ENCODE data around the gene AGBL1.
"Not testable (repeated sequence)": the region's sequence is repeated elsewhere in the genome, so short reads cannot be mapped to it uniquely, and the experiment has no call there.

The AGBL1 gene

DNA sequence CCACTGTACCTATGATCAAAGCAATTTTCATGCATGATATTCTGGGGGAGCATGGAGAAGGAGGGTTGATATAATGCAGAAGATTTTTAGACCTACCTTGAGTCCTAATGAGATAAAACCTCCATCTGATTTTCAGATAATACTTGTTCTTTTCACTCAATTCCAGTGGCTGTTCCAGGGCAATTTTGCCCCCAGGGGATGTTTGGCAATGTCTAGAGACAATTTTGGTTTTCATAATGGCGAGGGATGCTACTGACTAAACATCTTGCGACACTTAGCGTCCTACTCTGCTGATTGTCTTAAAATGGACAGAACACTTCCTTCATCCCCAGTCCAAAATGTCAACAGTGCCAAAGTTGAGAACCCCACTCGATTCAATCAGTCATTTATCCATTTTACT lies 26.6 kb downstream of the AGBL1 start:
- TF ChIP-seq SPI1 (IDR thresholded peaks at IDR 0.05; ENCODE audit: borderline replicate concordance, low read depth) (no peak), GABPA (IDR thresholded peaks at IDR 0.05; ENCODE audit: low read depth) (no peak)
- TF ChIP-seq, protein P1, sequence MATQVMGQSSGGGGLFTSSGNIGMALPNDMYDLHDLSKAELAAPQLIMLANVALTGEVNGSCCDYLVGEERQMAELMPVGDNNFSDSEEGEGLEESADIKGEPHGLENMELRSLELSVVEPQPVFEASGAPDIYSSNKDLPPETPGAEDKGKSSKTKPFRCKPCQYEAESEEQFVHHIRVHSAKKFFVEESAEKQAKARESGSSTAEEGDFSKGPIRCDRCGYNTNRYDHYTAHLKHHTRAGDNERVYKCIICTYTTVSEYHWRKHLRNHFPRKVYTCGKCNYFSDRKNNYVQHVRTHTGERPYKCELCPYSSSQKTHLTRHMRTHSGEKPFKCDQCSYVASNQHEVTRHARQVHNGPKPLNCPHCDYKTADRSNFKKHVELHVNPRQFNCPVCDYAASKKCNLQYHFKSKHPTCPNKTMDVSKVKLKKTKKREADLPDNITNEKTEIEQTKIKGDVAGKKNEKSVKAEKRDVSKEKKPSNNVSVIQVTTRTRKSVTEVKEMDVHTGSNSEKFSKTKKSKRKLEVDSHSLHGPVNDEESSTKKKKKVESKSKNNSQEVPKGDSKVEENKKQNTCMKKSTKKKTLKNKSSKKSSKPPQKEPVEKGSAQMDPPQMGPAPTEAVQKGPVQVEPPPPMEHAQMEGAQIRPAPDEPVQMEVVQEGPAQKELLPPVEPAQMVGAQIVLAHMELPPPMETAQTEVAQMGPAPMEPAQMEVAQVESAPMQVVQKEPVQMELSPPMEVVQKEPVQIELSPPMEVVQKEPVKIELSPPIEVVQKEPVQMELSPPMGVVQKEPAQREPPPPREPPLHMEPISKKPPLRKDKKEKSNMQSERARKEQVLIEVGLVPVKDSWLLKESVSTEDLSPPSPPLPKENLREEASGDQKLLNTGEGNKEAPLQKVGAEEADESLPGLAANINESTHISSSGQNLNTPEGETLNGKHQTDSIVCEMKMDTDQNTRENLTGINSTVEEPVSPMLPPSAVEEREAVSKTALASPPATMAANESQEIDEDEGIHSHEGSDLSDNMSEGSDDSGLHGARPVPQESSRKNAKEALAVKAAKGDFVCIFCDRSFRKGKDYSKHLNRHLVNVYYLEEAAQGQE (IDR thresholded peaks at IDR 0.05; ENCODE audit: insufficient replicate concordance, low read depth) = no peak
- TF ChIP-seq, protein P2, sequence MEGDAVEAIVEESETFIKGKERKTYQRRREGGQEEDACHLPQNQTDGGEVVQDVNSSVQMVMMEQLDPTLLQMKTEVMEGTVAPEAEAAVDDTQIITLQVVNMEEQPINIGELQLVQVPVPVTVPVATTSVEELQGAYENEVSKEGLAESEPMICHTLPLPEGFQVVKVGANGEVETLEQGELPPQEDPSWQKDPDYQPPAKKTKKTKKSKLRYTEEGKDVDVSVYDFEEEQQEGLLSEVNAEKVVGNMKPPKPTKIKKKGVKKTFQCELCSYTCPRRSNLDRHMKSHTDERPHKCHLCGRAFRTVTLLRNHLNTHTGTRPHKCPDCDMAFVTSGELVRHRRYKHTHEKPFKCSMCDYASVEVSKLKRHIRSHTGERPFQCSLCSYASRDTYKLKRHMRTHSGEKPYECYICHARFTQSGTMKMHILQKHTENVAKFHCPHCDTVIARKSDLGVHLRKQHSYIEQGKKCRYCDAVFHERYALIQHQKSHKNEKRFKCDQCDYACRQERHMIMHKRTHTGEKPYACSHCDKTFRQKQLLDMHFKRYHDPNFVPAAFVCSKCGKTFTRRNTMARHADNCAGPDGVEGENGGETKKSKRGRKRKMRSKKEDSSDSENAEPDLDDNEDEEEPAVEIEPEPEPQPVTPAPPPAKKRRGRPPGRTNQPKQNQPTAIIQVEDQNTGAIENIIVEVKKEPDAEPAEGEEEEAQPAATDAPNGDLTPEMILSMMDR (IDR thresholded peaks at IDR 0.05; ENCODE audit: insufficient read depth, low read length) = no peak
- no peak overlapping the region for H3K4me3 ChIP-seq (replicated peaks; ENCODE audit: insufficient read depth, low read length)
- H3K27ac ChIP-seq (replicated peaks) = no peak overlapping the region
- DNase-seq (ENCODE audit: low read depth in 1 of 2, low spot score in 1 of 2) = no peak
- no peaks in the 10 kb centered on the region for H3K27me3 ChIP-seq (ENCODE audit: insufficient read depth, poor library complexity, severe bottlenecking)

DNA sequence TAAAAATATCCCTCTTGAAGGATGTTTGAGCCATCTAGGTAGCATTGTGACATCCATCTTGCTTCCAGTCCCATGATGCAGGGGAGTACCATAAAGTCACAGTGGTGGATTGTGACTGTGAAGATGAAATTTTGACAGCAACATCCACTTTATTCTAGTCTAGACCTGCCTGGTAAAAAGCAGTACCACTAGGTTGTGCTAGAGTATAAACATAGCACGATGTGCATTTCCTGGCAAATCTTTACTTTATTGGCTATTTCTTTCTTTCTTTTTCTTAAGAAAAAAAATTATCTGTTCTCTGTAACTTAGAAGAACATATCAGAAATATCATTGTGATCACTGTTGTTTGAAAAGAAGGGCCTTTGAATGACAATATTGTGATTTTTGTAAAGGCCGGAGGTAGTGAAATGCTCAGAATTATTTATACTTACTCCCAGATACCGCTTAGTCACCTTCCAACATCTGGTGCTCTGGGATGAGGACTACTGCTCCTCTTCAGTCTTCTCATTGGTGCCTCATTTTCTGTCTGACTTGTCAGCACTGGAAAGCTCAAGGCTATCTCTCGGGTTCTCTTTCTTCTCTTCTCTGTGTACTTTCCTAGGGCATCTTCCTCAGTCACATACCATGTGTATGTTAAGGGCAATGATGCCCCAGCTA lies 35.6 kb downstream of the AGBL1 start:
- no peak for DNase-seq (ENCODE audit: low read depth in 1 of 2, low spot score in 1 of 2)
- no peaks in the 10 kb centered on the region for H3K27me3 ChIP-seq (ENCODE audit: insufficient read depth, poor library complexity, severe bottlenecking)
- H3K4me3 ChIP-seq (replicated peaks; ENCODE audit: insufficient read depth, low read length) = no peak overlapping the region
- H3K27ac ChIP-seq (replicated peaks) = no peak overlapping the region
- TF ChIP-seq, protein P2 (IDR thresholded peaks at IDR 0.05; ENCODE audit: insufficient read depth, low read length) = no peak
- TF ChIP-seq, protein P1 (IDR thresholded peaks at IDR 0.05; ENCODE audit: insufficient replicate concordance, low read depth) = no peak
- TF ChIP-seq SPI1 (IDR thresholded peaks at IDR 0.05; ENCODE audit: borderline replicate concordance, low read depth) = no peak
- TF ChIP-seq POLR2AphosphoS5 (IDR thresholded peaks at IDR 0.05; ENCODE audit: low read depth) = no peak
- no peak for TF ChIP-seq GABPA (IDR thresholded peaks at IDR 0.05; ENCODE audit: low read depth)

DNA sequence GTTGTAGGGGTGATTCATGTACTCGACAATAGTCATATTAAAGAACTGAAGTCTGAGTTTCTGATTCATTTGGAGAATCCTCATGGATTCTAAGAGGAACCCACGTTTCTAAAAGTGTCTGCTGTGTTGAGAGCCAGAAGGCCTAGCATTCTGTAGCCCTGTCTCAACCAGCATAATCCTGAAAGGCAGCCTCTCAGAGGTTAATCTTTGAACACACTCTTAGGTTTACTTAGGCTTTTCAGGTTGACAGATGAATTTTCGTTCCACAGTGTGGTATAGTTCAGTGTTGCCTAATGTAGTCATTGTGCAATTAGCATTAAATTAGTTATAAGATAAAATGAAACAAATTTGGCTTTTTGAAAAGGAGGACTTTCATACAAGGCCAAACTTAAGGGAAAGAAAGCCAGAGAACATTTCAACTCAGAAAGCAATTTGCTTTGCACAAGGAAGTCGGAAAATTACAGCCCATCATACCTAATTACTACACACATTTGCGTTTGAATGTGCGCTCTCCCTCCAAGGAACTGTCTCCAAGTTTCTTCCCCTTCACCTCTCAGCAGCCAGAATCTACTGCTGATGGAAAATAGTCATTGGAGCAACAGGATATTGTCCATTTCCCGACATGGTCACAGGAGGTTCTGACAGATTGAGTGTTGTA lies 42.0 kb downstream of the AGBL1 start:
- H3K27me3 ChIP-seq (ENCODE audit: insufficient read depth, poor library complexity, severe bottlenecking) = no peaks in the 10 kb centered on the region
- no peak for DNase-seq (ENCODE audit: low read depth in 1 of 2, low spot score in 1 of 2)
- TF ChIP-seq SPI1 (IDR thresholded peaks at IDR 0.05; ENCODE audit: borderline replicate concordance, low read depth) = no peak
- TF ChIP-seq, protein P1 (IDR thresholded peaks at IDR 0.05; ENCODE audit: insufficient replicate concordance, low read depth) = no peak
- TF ChIP-seq, protein P2 (IDR thresholded peaks at IDR 0.05; ENCODE audit: insufficient read depth, low read length) = no peak
- no peak for TF ChIP-seq GABPA (IDR thresholded peaks at IDR 0.05; ENCODE audit: low read depth)
- H3K4me3 ChIP-seq (replicated peaks; ENCODE audit: insufficient read depth, low read length) = no peak overlapping the region
- no peak overlapping the region for H3K27ac ChIP-seq (replicated peaks)

DNA sequence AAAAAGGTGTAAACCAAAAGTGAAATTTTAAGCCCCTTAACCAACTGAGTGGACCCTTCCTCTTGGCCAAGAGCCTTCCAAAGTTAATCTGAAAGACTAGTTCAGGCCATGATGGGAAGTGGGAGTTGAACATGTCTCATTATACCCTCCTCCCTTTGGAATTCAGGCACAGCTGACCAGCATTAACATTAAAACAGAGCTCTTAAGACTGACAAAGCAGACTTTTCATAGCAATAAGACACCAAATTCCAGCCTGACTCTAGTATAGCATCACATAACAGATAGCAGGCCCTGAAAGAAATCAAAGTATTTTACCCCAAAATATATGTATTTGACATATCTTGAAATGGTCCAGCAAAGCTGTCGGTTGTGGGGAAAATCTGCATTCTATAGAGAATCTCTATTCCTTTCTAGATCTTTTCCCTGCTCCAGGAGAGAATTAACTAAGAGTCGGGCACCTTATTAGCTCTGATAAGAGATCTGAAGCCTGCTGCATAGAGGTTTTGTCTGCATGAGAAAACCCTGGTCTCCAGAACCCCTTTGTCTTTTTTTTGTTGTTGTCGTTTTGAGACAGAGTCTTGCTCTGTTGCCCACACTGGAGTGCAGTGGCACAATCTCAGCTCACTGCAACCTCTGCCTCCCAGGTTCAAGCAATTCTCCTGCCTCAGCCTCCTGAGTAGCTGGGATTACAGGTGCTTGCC lies 43.2 kb downstream of the AGBL1 start:
- DNase-seq (ENCODE audit: low read depth in 1 of 2, low spot score in 1 of 2); H3K4me3 ChIP-seq (replicated peaks; ENCODE audit: insufficient read depth, low read length); H3K27me3 ChIP-seq (ENCODE audit: insufficient read depth, poor library complexity, severe bottlenecking); H3K27ac ChIP-seq (replicated peaks): not testable (repeated sequence)

Data from HL-60 (cell line).